Karpas-422 (cell line): Measurements from ENCODE around the gene CBL. TPM values are rescaled to one million over a fixed set of nuclear protein-coding genes. Genes with fewer than 3 reads are reported as not detected.

ENCODE experiments used
- DNase-seq: peaks from one replicate; pipeline ENCODE4 v3.0.0-alpha.2; 2015
- H2AFZ ChIP-seq: fragments of 200-600 bp; sonication (generic); 2 replicates; pipeline ENCODE4 v1.6.1; 2014; ENCODE audit warnings: antibody characterized with exemption, low read length, mixed read lengths
- H3K27ac ChIP-seq: fragments of 200-600 bp; sonication (generic); 2 replicates; pipeline ENCODE4 v1.5.1; 2014; ENCODE audit warnings: mild to moderate bottlenecking, low read length, moderate library complexity
- H3K27me3 ChIP-seq: fragments of 200-600 bp; sonication (generic); 2 replicates; pipeline ENCODE4 v1.6.1; 2014; ENCODE audit warnings: low read length, mixed read lengths
- H3K36me3 ChIP-seq: fragments of 200-600 bp; sonication (generic); 2 replicates; pipeline ENCODE4 v1.6.1; 2014; ENCODE audit warnings: low read length, mixed read lengths; ENCODE audit not compliant: insufficient read depth
- H3K4me1 ChIP-seq: fragments of 200-600 bp; sonication (generic); 2 replicates; pipeline ENCODE4 v1.6.1; 2014; ENCODE audit warnings: mild to moderate bottlenecking, low read length, mixed read lengths
- H3K4me2 ChIP-seq: fragments of 200-600 bp; sonication (generic); 2 replicates; pipeline ENCODE4 v1.6.1; 2014; ENCODE audit warnings: low read length, low read depth, mild to moderate bottlenecking; ENCODE audit not compliant: poor library complexity, severe bottlenecking
- H3K4me3 ChIP-seq: fragments of 200-600 bp; sonication (generic); 2 replicates; pipeline ENCODE4 v1.5.1; 2014; ENCODE audit warnings: mild to moderate bottlenecking, antibody characterized with exemption, low read length, mixed read lengths
- H3K79me2 ChIP-seq: fragments of 200-600 bp; sonication (generic); 2 replicates; pipeline ENCODE4 v1.6.1; 2014; ENCODE audit warnings: mild to moderate bottlenecking, low read length, mixed read lengths
- H3K9ac ChIP-seq: fragments of 200-600 bp; sonication (generic); 2 replicates; pipeline ENCODE4 v1.6.0; 2014; ENCODE audit warnings: low read length
- H3K9me2 ChIP-seq: fragments of 200-600 bp; sonication (generic), shearing (Covaris generic); replicated peaks from 2 replicates; pipeline ENCODE4 v1.6.0; 2014; ENCODE audit warnings: mild to moderate bottlenecking, low read length, moderate library complexity; ENCODE audit not compliant: insufficient read depth
- H3K9me3 ChIP-seq: fragments of 300-700, 200-600 bp; sonication (generic); 2 replicates; pipeline ENCODE4 v1.6.1; 2014; ENCODE audit warnings: low read length, mixed read lengths
- H4K20me1 ChIP-seq: fragments of 200-600 bp; sonication (generic); 2 replicates; pipeline ENCODE4 v1.6.1; 2014; ENCODE audit warnings: mild to moderate bottlenecking, antibody characterized with exemption, low read length, low read depth; ENCODE audit not compliant: insufficient read depth
- total RNA-seq: library from RNA; depleted of rRNA; stranded (reverse); fragments of >200 nt; shearing (Covaris generic); gene quantifications from 2 replicates; pipeline ENCODE4 v1.2.3, GENCODE V29; 2014; ENCODE audit warnings: low replicate concordance

The CBL gene
- total RNA-seq, 1 experiment from 2014 or later = 34.0 TPM

GRCh38 chr11:119258180-119258579, 52.0 kb downstream of the CBL start:
- no peaks in the 10 kb centered on the region for H3K9me2 ChIP-seq
- no peaks in the 10 kb centered on the region for H3K9me3 ChIP-seq
- no peaks in the 10 kb centered on the region for H4K20me1 ChIP-seq
- no peak overlapping the region for H2AFZ ChIP-seq
- H3K79me2 ChIP-seq = peaks cover 72% of the 10 kb centered on the region
- no peak overlapping the region for H3K4me3 ChIP-seq
- no peaks in the 10 kb centered on the region for H3K36me3 ChIP-seq
- no peak for DNase-seq
- H3K4me1 ChIP-seq = peaks cover 52% of the 10 kb centered on the region
- H3K27me3 ChIP-seq = no peaks in the 10 kb centered on the region
- peak overlapping the region; percentile 90 for H3K27ac ChIP-seq
- no peak overlapping the region for H3K9ac ChIP-seq
- H3K4me2 ChIP-seq = no peak overlapping the region

DNA sequence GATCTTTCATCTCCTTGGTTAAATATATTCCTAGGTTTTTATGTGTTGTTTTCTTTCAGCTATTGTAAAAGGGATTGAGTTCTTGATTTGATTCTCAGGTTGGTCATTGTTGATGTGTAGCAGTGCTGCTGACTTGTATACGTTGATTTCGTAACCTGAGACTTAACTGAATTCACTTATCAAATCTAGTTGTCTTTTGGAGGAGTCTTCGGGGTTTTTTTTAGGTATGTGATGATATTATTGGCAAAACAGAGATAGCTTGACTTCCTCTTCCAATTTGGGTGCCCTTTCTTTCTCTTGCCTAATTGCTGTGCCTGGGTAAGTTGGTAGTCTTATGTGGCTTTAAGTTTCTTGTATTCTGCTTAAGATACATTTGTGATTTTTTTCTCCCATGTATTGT, 52.8 kb downstream of the CBL start:
- H3K9ac ChIP-seq = peak overlapping the region; percentile 52
- H3K9me2 ChIP-seq = no peaks in the 10 kb centered on the region
- peaks cover 80% of the 10 kb centered on the region for H3K79me2 ChIP-seq
- H3K9me3 ChIP-seq = no peaks in the 10 kb centered on the region
- H4K20me1 ChIP-seq = no peaks in the 10 kb centered on the region
- H3K27me3 ChIP-seq = no peaks in the 10 kb centered on the region
- H3K27ac ChIP-seq = peak overlapping the region; percentile 90
- peaks cover 58% of the 10 kb centered on the region for H3K4me1 ChIP-seq
- no peak overlapping the region for H2AFZ ChIP-seq
- DNase-seq = peak; percentile 57
- H3K36me3 ChIP-seq = no peaks in the 10 kb centered on the region
- peak overlapping the region; percentile 53 for H3K4me3 ChIP-seq
- H3K4me2 ChIP-seq = peak overlapping the region; percentile 76

- Histone ChIP-seq H3K27ac (peak overlapping the region; percentile 56), H3K9me3 (no peaks in the 10 kb centered on the region), H3K4me1 (peaks cover 58% of the 10 kb centered on the region), H3K4me3 (no peak overlapping the region), H3K9ac (no peak overlapping the region), H3K4me2 (peak overlapping the region; percentile 76), H3K9me2 (no peaks in the 10 kb centered on the region), H2AFZ (no peak overlapping the region), H3K79me2 (peaks cover 94% of the 10 kb centered on the region), H3K27me3 (no peaks in the 10 kb centered on the region), H4K20me1 (no peaks in the 10 kb centered on the region), H3K36me3 (no peaks in the 10 kb centered on the region)
- no peak for DNase-seq
Observed at GRCh38 chr11:119262668-119263351, 56.7 kb downstream of the CBL start.

DNA sequence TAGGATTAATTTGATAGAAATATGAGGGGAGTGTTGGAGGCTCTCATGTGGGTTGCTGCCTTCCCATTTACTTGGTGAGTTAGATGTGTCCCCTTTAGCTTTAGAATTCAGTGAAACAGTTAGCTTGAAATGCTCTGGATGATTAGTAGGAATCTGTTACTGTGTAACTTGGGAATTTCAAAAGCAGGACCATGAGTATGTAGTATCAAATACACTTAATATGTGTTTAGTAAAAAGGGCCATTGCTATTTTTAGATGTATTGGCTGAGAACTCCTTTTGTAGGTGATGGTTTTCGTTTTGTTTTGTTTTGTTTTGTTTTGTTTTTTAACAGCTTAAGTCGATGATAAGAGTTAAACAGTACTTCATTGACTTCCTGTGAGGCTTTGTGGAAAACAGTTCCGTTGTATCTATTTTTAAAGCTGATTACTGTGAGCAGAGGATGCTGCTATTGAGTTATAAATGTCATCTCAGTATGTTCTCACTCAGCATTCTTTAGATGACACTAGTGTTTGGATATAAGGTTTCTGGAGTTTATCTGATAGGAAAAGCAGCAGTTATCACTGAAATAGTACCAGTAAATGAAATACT, 57.3 kb downstream of the CBL start:
- H3K27me3 ChIP-seq = no peaks in the 10 kb centered on the region
- no peaks in the 10 kb centered on the region for H3K36me3 ChIP-seq
- no peaks in the 10 kb centered on the region for H3K9me2 ChIP-seq
- no peak overlapping the region for H3K4me3 ChIP-seq
- no peaks in the 10 kb centered on the region for H3K9me3 ChIP-seq
- no peaks in the 10 kb centered on the region for H4K20me1 ChIP-seq
- no peak overlapping the region for H2AFZ ChIP-seq
- H3K79me2 ChIP-seq = peaks cover 94% of the 10 kb centered on the region
- peaks cover 53% of the 10 kb centered on the region for H3K4me1 ChIP-seq
- peak overlapping the region; percentile 56 for H3K27ac ChIP-seq
- H3K4me2 ChIP-seq = no peak overlapping the region
- H3K9ac ChIP-seq = no peak overlapping the region
- DNase-seq = no peak

GRCh38 chr11:119266063-119266462, 59.9 kb downstream of the CBL start:
- Histone ChIP-seq H2AFZ (no peak overlapping the region), H3K79me2 (peaks cover 79% of the 10 kb centered on the region), H3K4me1 (peaks cover 27% of the 10 kb centered on the region), H4K20me1 (no peaks in the 10 kb centered on the region), H3K27ac (no peak overlapping the region), H3K4me3 (no peak overlapping the region), H3K9me2 (no peaks in the 10 kb centered on the region), H3K9ac (no peak overlapping the region), H3K36me3 (no peaks in the 10 kb centered on the region), H3K27me3 (no peaks in the 10 kb centered on the region), H3K9me3 (no peaks in the 10 kb centered on the region), H3K4me2 (no peak overlapping the region)
- no peak for DNase-seq

DNA sequence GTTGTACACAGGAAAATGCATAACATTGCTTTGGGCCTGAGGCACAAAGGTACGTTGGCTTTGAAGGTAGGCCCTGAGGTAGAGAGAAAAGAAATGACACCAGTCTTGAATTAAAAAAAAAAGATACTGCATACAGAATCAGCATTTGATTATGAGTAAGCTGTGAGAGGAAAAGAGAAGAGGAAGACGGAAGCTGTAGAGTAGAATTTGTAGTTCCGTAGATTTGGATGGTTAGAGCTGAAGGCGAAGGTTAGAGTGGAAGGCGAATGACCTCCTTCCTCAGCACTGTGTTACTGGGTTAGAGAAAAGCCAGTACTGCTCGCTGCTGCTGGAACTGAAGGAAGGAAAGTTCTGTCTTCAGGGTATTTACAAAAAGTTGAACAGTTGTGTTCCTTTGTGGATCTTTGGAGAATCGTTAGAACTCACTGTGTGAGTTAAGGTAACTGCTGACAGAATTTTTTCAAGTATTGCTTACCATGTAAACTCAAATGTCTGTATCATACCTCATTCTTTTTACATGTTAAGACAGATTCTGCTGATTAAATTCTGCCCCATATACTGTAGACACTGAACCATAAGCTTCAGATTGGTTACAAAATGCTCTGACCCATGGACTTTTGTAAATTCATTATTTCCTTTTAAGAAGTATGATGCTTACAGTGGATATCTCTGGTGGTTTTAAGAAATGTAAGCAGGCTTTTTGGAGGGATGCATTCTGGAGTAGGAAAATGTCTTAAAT, 60.5 kb downstream of the CBL start:
- H3K9me3 ChIP-seq = no peaks in the 10 kb centered on the region
- H3K9me2 ChIP-seq = no peaks in the 10 kb centered on the region
- peaks cover 21% of the 10 kb centered on the region for H3K4me1 ChIP-seq
- H3K79me2 ChIP-seq = peaks cover 72% of the 10 kb centered on the region
- no peak overlapping the region for H3K27ac ChIP-seq
- no peaks in the 10 kb centered on the region for H4K20me1 ChIP-seq
- H3K4me3 ChIP-seq = no peak overlapping the region
- DNase-seq = no peak
- H3K4me2 ChIP-seq = no peak overlapping the region
- no peak overlapping the region for H2AFZ ChIP-seq
- H3K27me3 ChIP-seq = no peaks in the 10 kb centered on the region
- no peaks in the 10 kb centered on the region for H3K36me3 ChIP-seq
- H3K9ac ChIP-seq = no peak overlapping the region

- H4K20me1 ChIP-seq = no peaks in the 10 kb centered on the region
- no peak for DNase-seq
- H3K9me2 ChIP-seq = no peaks in the 10 kb centered on the region
- H3K27me3 ChIP-seq = no peaks in the 10 kb centered on the region
- H2AFZ ChIP-seq = no peak overlapping the region
- H3K4me2 ChIP-seq = no peak overlapping the region
- no peaks in the 10 kb centered on the region for H3K36me3 ChIP-seq
- no peaks in the 10 kb centered on the region for H3K9me3 ChIP-seq
- peaks cover 63% of the 10 kb centered on the region for H3K79me2 ChIP-seq
- no peak overlapping the region for H3K27ac ChIP-seq
- peaks cover 11% of the 10 kb centered on the region for H3K4me1 ChIP-seq
- H3K4me3 ChIP-seq = no peak overlapping the region
- no peak overlapping the region for H3K9ac ChIP-seq
Observed at GRCh38 chr11:119267645-119268044, 61.5 kb downstream of the CBL start.

DNA sequence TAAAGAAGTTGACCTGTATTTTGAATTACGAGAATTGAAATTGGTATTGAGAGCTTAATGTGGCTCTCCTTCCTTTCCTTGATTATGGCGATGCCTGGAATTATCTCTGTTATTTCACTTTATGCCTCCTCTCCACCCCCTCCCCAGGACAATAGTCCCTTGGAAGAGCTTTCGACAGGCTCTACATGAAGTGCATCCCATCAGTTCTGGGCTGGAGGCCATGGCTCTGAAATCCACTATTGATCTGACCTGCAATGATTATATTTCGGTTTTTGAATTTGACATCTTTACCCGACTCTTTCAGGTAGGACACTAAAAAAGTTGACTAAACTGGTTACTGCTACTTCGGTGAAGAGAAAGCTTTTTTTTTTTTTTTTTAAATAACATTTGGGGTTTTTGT, 67.6 kb downstream of the CBL start:
- H4K20me1 ChIP-seq = no peaks in the 10 kb centered on the region

More for the DNA sequence above, 67.6 kb downstream of the CBL start:
- Histone ChIP-seq H3K36me3 (peaks cover 9% of the 10 kb centered on the region; the same call in 1 of the 2 replicates), H3K9ac (no peak overlapping the region), H3K27me3 (no peaks in the 10 kb centered on the region), H3K4me2 (no peak overlapping the region), H2AFZ (no peak overlapping the region), H3K4me1 (no peaks in the 10 kb centered on the region), H3K9me2 (no peaks in the 10 kb centered on the region), H3K9me3 (no peaks in the 10 kb centered on the region), H3K27ac (no peak overlapping the region), H3K4me3 (no peak overlapping the region), H3K79me2 (peaks cover 7% of the 10 kb centered on the region)
- no peak for DNase-seq
